Activated T-helper 2 cell treated with anti-CD3 and anti-CD28 coated beads, Interferon-gamma antibody, Interleukin-2, Interleukin-4, amounts not matched to agents 10 μg/mL and 5 μg/mL and 100 μg/mL, durations not matched to agents 14 hours and 24 hours and 36 hours (primary cell): ENCODE data around the gene CMTM6. TPM values are rescaled to one million over a fixed set of nuclear protein-coding genes. Genes with fewer than 3 reads are reported as not detected.

Experiments used
- DNase-seq: peaks from one replicate; pipeline ENCODE4 v3.0.0; 2021; ENCODE audit warnings: low spot score
- H3K27ac Mint-ChIP-seq: one replicate; pipeline ENCODE4 v1.8.0; 2021; ENCODE audit warnings: mixed read lengths
- H3K27me3 Mint-ChIP-seq: one replicate; pipeline ENCODE4 v1.8.0; 2021; ENCODE audit warnings: low read depth, mixed read lengths
- H3K36me3 Mint-ChIP-seq: one replicate; pipeline ENCODE4 v1.8.0; 2021; ENCODE audit warnings: low read depth, mixed read lengths
- H3K4me1 Mint-ChIP-seq: one replicate; pipeline ENCODE4 v1.8.0; 2021; ENCODE audit warnings: low read depth, mixed read lengths
- H3K4me3 Mint-ChIP-seq: one replicate; pipeline ENCODE4 v1.8.0; 2021; ENCODE audit warnings: low read depth, mild to moderate bottlenecking, moderate library complexity, mixed read lengths
- H3K9me3 Mint-ChIP-seq: one replicate; pipeline ENCODE4 v1.8.0; 2021; ENCODE audit warnings: mixed read lengths
- intact Hi-C: fragments of 100-400 bp; cut with micrococcal nuclease; formaldehyde crosslinking; loops from one replicate; pipeline ENCODE4 v1.15.1; 2023
- total RNA-seq: library from RNA; stranded (reverse); gene quantifications from 2 replicates; pipeline ENCODE4 v1.2.3, GENCODE V29; 2022

The CMTM6 gene
- total RNA-seq, 1 donor from 2014 or later, result 107 TPM

DNA sequence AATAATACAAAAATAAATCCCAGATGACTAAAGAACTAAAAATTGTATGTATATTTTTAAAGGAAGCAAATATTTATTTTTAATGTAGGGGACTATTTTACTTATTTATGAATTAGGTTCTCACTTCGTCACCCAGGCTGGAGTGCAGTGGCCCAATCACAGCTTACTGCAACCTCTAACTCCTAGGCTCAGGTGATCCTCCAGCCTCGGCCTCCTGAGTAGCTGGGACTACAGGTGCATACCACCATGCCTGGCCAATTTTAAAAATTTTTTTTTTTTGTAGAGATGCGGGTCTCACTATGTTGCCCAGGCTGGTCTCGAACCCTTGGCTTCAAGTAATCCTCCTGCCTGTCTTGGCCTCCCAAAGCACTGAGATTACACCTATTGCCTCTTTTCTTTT lies 68.4 kb downstream of the CMTM6 start:
- H3K27ac Mint-ChIP-seq, result no peak overlapping the region
- H3K4me3 Mint-ChIP-seq, result no peak overlapping the region
- no peak for DNase-seq
- H3K9me3 Mint-ChIP-seq, result no peaks in the 10 kb centered on the region
- no peaks in the 10 kb centered on the region for H3K27me3 Mint-ChIP-seq
- H3K36me3 Mint-ChIP-seq, result peaks cover 19% of the 10 kb centered on the region
- H3K4me1 Mint-ChIP-seq, result peaks cover 70% of the 10 kb centered on the region
- intact Hi-C loops, result loop anchor here (10.0 kb wide), 1 partner anchor 141 kb away; the partner anchor contains the start of gene DYNC1LI1

DNA sequence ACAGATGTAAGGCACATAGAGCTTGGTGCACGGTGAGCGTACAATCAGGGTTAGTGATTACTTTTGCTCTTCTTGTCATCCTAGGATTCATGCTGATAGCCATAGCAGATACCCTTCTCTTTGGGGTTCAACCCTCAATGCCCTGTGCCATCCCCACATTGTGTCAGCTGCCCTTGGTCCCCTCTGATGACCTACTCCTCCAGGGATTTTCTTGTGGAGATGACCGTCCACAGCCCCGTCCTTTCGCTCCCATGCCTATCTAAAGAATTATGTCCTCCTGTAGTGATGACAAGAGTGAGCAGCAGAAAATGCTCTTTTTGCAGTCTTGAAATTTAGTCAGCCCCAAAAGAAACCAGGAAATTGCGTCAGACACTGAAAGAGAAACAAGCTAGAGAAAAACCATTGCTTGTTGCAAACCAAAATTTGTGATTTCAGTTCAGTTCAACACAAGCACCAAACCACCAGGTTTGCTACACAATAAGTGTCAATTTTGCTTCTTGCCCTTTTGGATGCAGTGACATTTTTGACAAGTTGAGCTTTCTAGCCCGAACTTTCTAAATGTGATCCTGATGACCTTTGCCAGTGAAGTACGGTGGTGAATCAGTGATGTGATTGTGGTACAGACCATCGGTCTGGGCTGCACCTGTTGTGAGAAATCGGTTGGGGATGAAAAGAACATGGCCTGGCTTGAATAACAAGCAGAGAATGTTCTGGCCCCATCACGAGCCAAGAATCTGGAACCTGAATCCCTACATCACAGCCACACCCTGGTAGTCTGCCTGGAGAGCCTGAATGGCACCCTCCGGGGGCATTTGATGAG lies 69.7 kb downstream of the CMTM6 start:
- DNase-seq, result peak; percentile 34
- H3K4me1 Mint-ChIP-seq, result peaks cover 69% of the 10 kb centered on the region
- no peaks in the 10 kb centered on the region for H3K9me3 Mint-ChIP-seq
- intact Hi-C loops, result loop anchor here (1.0 to 10.0 kb wide), 5 partner anchors 10 to 142 kb away; partner anchors contain the start of gene DYNC1LI1
- H3K27me3 Mint-ChIP-seq, result no peaks in the 10 kb centered on the region
- H3K36me3 Mint-ChIP-seq, result peaks cover 14% of the 10 kb centered on the region
- peak overlapping the region; percentile 77 for H3K4me3 Mint-ChIP-seq
- H3K27ac Mint-ChIP-seq, result peak overlapping the region; percentile 99

DNA sequence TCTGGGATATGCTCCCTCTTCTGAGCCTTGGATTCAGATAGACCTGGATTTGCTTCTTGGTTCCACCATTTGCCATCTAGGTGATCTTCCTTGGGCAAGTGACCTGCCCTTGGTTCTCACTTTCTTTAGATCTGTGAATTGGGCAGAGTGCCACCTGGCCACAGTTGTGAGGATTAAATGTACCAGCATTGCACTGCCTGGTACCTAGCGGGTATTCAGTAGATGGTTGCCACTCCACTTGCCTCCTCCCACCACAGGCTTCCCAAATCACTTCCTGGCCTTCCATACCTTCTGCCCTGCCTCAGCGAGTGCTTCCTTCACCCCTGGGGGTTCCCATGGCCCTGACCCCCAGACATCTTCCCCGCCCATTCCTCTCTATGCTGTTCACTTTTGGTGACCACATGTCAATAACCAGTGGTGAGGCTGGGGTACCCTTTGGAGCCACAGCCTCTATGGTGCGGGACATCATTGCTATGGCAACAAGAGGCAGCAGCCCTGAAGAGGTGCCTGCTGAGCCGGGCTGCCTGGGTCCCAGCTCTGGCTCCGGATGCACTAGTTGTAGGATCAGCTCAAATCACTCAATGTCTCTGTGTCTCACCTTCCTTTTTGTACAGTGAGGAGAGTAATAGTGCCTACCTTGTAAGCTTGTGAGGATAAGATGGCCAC lies 70.5 kb downstream of the CMTM6 start:
- intact Hi-C loops, result loop anchor here (2.0 to 10.0 kb wide), 4 partner anchors 13 to 143 kb away; partner anchors contain the start of gene DYNC1LI1
- DNase-seq, result peak; percentile 14
- peaks cover 75% of the 10 kb centered on the region for H3K4me1 Mint-ChIP-seq
- peaks cover 14% of the 10 kb centered on the region for H3K36me3 Mint-ChIP-seq
- no peaks in the 10 kb centered on the region for H3K27me3 Mint-ChIP-seq
- peak overlapping the region; percentile 77 for H3K4me3 Mint-ChIP-seq
- H3K27ac Mint-ChIP-seq, result peak overlapping the region; percentile 99
- no peaks in the 10 kb centered on the region for H3K9me3 Mint-ChIP-seq

DNA sequence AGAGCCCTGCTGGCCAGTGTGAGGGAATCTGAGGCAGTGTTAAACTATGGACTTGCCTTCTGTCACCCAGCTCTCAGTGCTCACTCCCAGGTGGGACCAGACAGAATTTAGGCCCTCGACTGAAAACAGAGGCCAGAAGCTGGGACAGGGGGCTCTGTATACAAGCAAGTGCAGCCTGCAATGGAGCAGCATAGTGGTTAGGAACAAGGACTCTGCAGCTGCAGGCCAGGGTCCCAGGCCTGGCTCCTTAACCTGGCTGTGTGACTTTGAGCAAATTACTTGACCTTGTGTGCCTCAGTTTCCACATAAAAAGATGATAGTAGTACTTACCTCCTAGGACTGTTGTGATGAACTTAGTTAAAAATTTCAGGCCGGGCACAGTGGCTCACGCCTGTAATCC lies 71.2 kb downstream of the CMTM6 start:
- no peaks in the 10 kb centered on the region for H3K27me3 Mint-ChIP-seq
- peak; percentile 7 for DNase-seq
- H3K9me3 Mint-ChIP-seq, result no peaks in the 10 kb centered on the region
- no peak overlapping the region for H3K4me3 Mint-ChIP-seq
- peak overlapping the region; percentile 99 for H3K27ac Mint-ChIP-seq
- H3K4me1 Mint-ChIP-seq, result peaks cover 74% of the 10 kb centered on the region
- intact Hi-C loops, result loop anchor here (10.0 kb wide), 1 partner anchor 143 kb away; the partner anchor contains the start of gene DYNC1LI1
- H3K36me3 Mint-ChIP-seq, result peaks cover 14% of the 10 kb centered on the region

Other genes with a start within 250 kb of the CMTM6 start
- gene CMTM7, start 111.0 kb downstream of the CMTM6 start, total RNA-seq, result 60.0 and 60.9 TPM in 2 replicates
- gene DYNC1LI1, start 68.0 kb upstream of the CMTM6 start, total RNA-seq, result 38.2 and 40.6 TPM in 2 replicates
- gene CNOT10, start 182.3 kb upstream of the CMTM6 start, total RNA-seq, result 51.5 and 53.5 TPM in 2 replicates